Thyroid gland (tissue), 4 donors: ENCODE results near the gene PPIP5K1. TPM values are rescaled to one million over a fixed set of nuclear protein-coding genes. Genes with fewer than 3 reads are reported as not detected.

Experiments
- DNase-seq, 2 donors: peaks; one replicate each; pipeline ENCODE4 v3.0.0-alpha.2; 2019
- H3K27ac ChIP-seq, 3 donors: fragments of 200-600 bp; sonication (generic); 1 replicate in 2 of 3; 2 replicates in 1 of 3; pipeline ENCODE4 v1.5.1; 2016 to 2019; ENCODE audit warnings: mild to moderate bottlenecking in 1 of 3, moderate library complexity in 1 of 3
- H3K27me3 ChIP-seq: fragments of 200-600 bp; sonication (generic); one replicate; pipeline ENCODE4 v1.5.1; 2019
- H3K36me3 ChIP-seq, 2 donors: fragments of 200-600 bp; sonication (generic); one replicate each; pipeline ENCODE4 v1.5.1; 2016 to 2019
- H3K4me1 ChIP-seq, 2 donors: fragments of 200-600 bp; sonication (generic); one replicate each; pipeline ENCODE4 v1.5.1; 2017 to 2019
- H3K4me3 ChIP-seq, 3 donors: fragments of 200-600 bp; sonication (generic); replicated peaks in 1 of 3; 1 replicate in 2 of 3; 2 replicates in 1 of 3; pipeline ENCODE4 v1.5.1; 2016; ENCODE audit warnings: mild to moderate bottlenecking in 1 of 3
- H3K9me3 ChIP-seq: fragments of 200-600 bp; sonication (generic); one replicate; pipeline ENCODE4 v1.5.1; 2017
- CTCF ChIP-seq, 6 experiments: fragments of 200-600 bp in 3 of 6; fragments of 450-650 bp in 3 of 6; sonication (generic) in 3 of 6; IDR thresholded peaks; one replicate each; pipeline ENCODE4 v1.5.1; 2016 to 2019; ENCODE audit warnings: antibody characterized with exemption in 6 of 6, mild to moderate bottlenecking in 2 of 6, inconsistent platforms in 1 of 6, moderate library complexity in 1 of 6
- POLR2A ChIP-seq, 2 donors: fragments of 450-650 bp; IDR thresholded peaks; one replicate each; pipeline ENCODE4 v1.6.1; 2017; ENCODE audit warnings: antibody characterized with exemption in 2 of 2, mild to moderate bottlenecking in 2 of 2, moderate library complexity in 1 of 2
- WGBS, 2 donors: methylation state at CpG; one replicate each; pipeline ENCODE4 v1.1.5; 2017; 5-methylcytosine and 5-hydroxymethylcytosine counted together
- intact Hi-C: fragments of 100-400 bp; cut with DNase I; formaldehyde crosslinking; loops from one replicate; pipeline ENCODE4 v1.15.1; 2023
- total RNA-seq, 4 donors: library from RNA; depleted of rRNA; stranded (reverse); fragments of >200 nt; gene quantifications; one replicate each; pipeline ENCODE4 v1.2.3, GENCODE V29; 2016

PPIP5K1 gene
- total RNA-seq, 4 donors from 2014 or later = 26.3 to 107 (median 52.3) TPM

DNA sequence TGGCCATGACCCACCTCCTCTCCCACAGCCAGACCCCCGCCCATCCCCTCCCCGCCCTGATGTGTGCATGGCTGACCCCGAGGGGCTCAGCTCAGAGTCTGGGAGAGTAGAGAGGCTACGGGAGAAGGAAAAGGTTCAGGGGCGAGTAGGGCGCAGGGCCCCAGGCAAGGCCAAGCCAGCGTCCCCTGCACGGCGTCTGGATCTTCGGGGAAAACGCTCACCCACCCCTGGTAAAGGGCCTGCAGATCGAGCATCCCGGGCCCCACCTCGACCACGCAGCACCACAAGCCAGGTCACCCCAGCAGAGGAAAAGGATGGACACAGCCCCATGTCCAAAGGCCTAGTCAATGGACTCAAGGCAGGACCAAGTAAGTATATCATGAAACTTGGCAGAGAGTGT is 60.9 kb downstream of the PPIP5K1 start:
- no peaks in the 10 kb centered on the region for H3K4me1 ChIP-seq
- no peak overlapping the region for H3K4me3 ChIP-seq
- no peaks in the 10 kb centered on the region for H3K9me3 ChIP-seq
- DNase-seq = no peak
- WGBS, 2 donors = 91 to 92% methylated on average over 12 of the region's 15 CpGs
- no peak overlapping the region for H3K27ac ChIP-seq
- H3K36me3 ChIP-seq = no peaks in the 10 kb centered on the region
- H3K27me3 ChIP-seq = no peaks in the 10 kb centered on the region
- TF ChIP-seq POLR2A (IDR thresholded peaks at IDR 0.05) (no peak), CTCF (IDR thresholded peaks at IDR 0.05) (no peak)
- intact Hi-C loops = no loop called here

DNA sequence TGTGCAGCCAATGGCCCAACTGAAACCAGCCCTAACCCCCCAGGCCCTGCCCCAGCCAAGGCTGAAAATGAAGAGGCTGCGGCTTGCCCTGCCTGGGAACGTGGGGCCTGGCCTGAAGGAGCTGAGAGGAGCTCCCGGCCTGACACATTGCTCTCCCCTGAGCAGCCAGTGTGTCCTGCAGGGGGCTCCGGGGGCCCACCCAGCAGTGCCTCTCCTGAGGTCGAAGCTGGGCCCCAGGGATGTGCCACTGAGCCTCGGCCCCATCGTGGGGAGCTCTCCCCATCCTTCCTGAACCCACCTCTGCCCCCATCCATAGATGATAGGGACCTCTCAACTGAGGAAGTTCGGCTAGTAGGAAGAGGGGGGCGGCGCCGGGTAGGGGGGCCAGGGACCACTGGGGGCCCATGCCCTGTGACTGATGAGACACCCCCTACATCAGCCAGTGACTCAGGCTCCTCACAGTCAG is 61.4 kb downstream of the PPIP5K1 start:
- TF ChIP-seq CTCF (IDR thresholded peaks at IDR 0.05) (no peak), POLR2A (IDR thresholded peaks at IDR 0.05) (no peak)
- Histone ChIP-seq H3K4me1 (no peaks in the 10 kb centered on the region), H3K27me3 (no peaks in the 10 kb centered on the region), H3K9me3 (no peaks in the 10 kb centered on the region), H3K27ac (no peak overlapping the region), H3K4me3 (no peak overlapping the region), H3K36me3 (no peaks in the 10 kb centered on the region)
- no peak for DNase-seq
- WGBS, 2 donors = 81 to 93% methylated on average over 3 of the region's 11 CpGs
- intact Hi-C loops = no loop called here

- no peak for DNase-seq
- WGBS, 2 donors = 85 to 87% methylated on average over 11 of the region's 12 CpGs
- no peaks in the 10 kb centered on the region for H3K4me1 ChIP-seq
- TF ChIP-seq CTCF (IDR thresholded peaks at IDR 0.05) (no peak), POLR2A (IDR thresholded peaks at IDR 0.05) (no peak)
- no peak overlapping the region for H3K4me3 ChIP-seq
- no peaks in the 10 kb centered on the region for H3K36me3 ChIP-seq
- no peak overlapping the region for H3K27ac ChIP-seq
- intact Hi-C loops = no loop called here
- no peaks in the 10 kb centered on the region for H3K27me3 ChIP-seq
- no peaks in the 10 kb centered on the region for H3K9me3 ChIP-seq
These were observed 62.0 kb downstream of the PPIP5K1 start for GRCh38 chr15:43527802-43528541.

DNA sequence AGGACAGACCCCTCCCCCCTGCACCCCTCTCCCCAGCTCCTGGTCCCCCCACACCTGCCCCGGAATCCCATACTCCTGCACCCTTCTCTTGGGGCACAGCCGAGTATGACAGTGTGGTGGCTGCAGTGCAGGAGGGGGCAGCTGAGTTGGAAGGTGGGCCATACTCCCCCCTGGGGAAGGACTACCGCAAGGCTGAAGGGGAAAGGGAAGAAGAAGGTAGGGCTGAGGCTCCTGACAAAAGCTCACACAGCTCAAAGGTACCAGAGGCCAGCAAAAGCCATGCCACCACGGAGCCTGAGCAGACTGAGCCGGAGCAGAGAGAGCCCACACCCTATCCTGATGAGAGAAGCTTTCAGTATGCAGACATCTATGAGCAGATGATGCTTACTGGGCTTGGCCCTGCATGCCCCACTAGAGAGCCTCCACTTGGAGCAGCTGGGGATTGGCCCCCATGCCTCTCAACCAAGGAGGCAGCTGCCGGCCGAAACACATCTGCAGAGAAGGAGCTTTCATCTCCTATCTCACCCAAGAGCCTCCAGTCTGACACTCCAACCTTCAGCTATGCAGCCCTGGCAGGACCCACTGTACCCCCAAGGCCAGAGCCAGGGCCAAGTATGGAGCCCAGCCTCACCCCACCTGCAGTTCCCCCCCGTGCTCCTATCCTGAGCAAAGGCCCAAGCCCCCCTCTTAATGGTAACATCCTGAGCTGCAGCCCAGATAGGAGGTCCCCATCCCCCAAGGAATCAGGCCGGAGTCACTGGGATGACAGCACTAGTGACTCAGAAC is 62.8 kb downstream of the PPIP5K1 start:
- DNase-seq = no peak
- Histone ChIP-seq H3K4me3 (no peak overlapping the region), H3K36me3 (peaks cover 0 to 2% of the 10 kb centered on the region in 2 donors), H3K27me3 (no peaks in the 10 kb centered on the region), H3K4me1 (no peaks in the 10 kb centered on the region), H3K9me3 (no peaks in the 10 kb centered on the region), H3K27ac (no peak overlapping the region)
- intact Hi-C loops = no loop called here
- TF ChIP-seq POLR2A (IDR thresholded peaks at IDR 0.05) (no peak), CTCF (IDR thresholded peaks at IDR 0.05) (no peak)
- WGBS, 2 donors = 86 to 90% methylated on average over 8 to 9 of the region's 9 CpGs
